HepG2 (cell line): ENCODE results near the gene GIMAP7. TPM values are rescaled to one million over a fixed set of nuclear protein-coding genes. Genes with fewer than 3 reads are reported as not detected.

Experiments used
- ATAC-seq: fragments of 200-7000 bp; cut with Tn5 transposase; 3 replicates; pipeline ENCODE4 v1.9.1; 2020; ENCODE audit warnings: mild to moderate bottlenecking, moderate library complexity
- BruUV-seq: library from RNA; stranded (reverse); fragments of 400-500 nt; replicated peaks from 2 replicates; lab custom pipeline; 2021; lab: Mats Ljungman, UMichigan
- CTCF ChIA-PET: fragments of 300-600 bp; formaldehyde crosslinking; extraction: SDS; loops from one replicate; lab custom pipeline; 2021; ENCODE audit warnings: low total read pairs, inconsistent platforms, low intra/inter-chr PET ratio; lab: Yijun Ruan, JAX
- POLR2A ChIA-PET: fragments of 350-600 bp; sonication (Branson Sonifier 250); formaldehyde crosslinking; loops from one replicate; lab custom pipeline; 2020; ENCODE audit warnings: antibody characterized with exemption, inconsistent platforms; lab: Yijun Ruan, JAX
- DNase-seq: peaks from one replicate; pipeline ENCODE4 v3.0.0-alpha.2; 2015; ENCODE audit warnings: low spot score
- FAIRE-seq: peaks from 3 replicates; lab custom pipeline; 2011; peaks lifted over from hg19 to GRCh38; lab: Jason Lieb, UNC
- H2AFZ ChIP-seq: one replicate; pipeline ENCODE4 v1.6.1; 2011; ENCODE audit warnings: low read length, inconsistent platforms
- H3K27ac ChIP-seq: fragments of 300-600 bp; 3 replicates; pipeline ENCODE4 v1.8.0; 2011; ENCODE audit warnings: mixed run types, mild to moderate bottlenecking, mixed read lengths, low read length, inconsistent platforms; ENCODE audit not compliant: insufficient read depth; ENCODE audit errors: extremely low read length
- H3K27me3 ChIP-seq, 2 experiments: fragments of 200-600 bp in 1 of 2; 2 replicates in 1 of 2; 3 replicates in 1 of 2; pipeline versions ENCODE4 v1.6.0 to v1.8.0; 2011; ENCODE audit warnings: low read length in 2 of 2, mild to moderate bottlenecking in 2 of 2, moderate library complexity in 2 of 2, inconsistent platforms in 1 of 2; ENCODE audit not compliant: insufficient read depth in 2 of 2, control insufficient read depth in 1 of 2
- H3K36me3 ChIP-seq, 2 experiments: fragments of 200-600 bp in 1 of 2; replicated peaks in 1 of 2; 2 replicates in 1 of 2; 3 replicates in 1 of 2; pipeline versions ENCODE4 v1.5.1 to v1.8.0; 2011; ENCODE audit warnings: low read length in 2 of 2, inconsistent platforms in 1 of 2; ENCODE audit not compliant: insufficient read depth in 2 of 2, control insufficient read depth in 1 of 2
- H3K4me1 ChIP-seq: 2 replicates; pipeline ENCODE4 v1.5.1; 2012; ENCODE audit warnings: low read length, inconsistent platforms; ENCODE audit not compliant: insufficient read depth
- H3K4me2 ChIP-seq: 2 replicates; pipeline ENCODE4 v1.6.0; 2011; ENCODE audit warnings: low read depth, low read length, inconsistent platforms
- H3K4me3 ChIP-seq, 3 experiments: fragments of 200-600 bp in 1 of 3; sonication (generic), shearing (Covaris generic) in 1 of 3; replicated peaks in 1 of 3; 2 replicates each; pipeline ENCODE4 v1.5.1; 2011 to 2016; ENCODE audit warnings: low read length in 3 of 3, inconsistent platforms in 2 of 3, low read depth in 2 of 3, mild to moderate bottlenecking in 2 of 3, control low read depth in 1 of 3, mixed read lengths in 1 of 3; ENCODE audit not compliant: insufficient read depth in 1 of 3
- H3K79me2 ChIP-seq: one replicate; pipeline ENCODE4 v1.6.1; 2011; ENCODE audit warnings: low read length, inconsistent platforms; ENCODE audit not compliant: insufficient read depth
- H3K9ac ChIP-seq: 2 replicates; pipeline ENCODE4 v1.6.0; 2011; ENCODE audit warnings: mild to moderate bottlenecking, low read depth, low read length, inconsistent platforms; ENCODE audit not compliant: insufficient read depth
- H3K9me3 ChIP-seq: 2 replicates; pipeline ENCODE4 v1.5.1; 2012; ENCODE audit warnings: mild to moderate bottlenecking, low read length
- H4K20me1 ChIP-seq: 2 replicates; pipeline ENCODE4 v1.6.0; 2011; ENCODE audit warnings: inconsistent platforms, mild to moderate bottlenecking, low read length, moderate library complexity; ENCODE audit not compliant: insufficient read depth
- NBN ChIP-seq: fragments of 450-650 bp; conservative IDR thresholded peaks from 2 replicates; pipeline ENCODE4 v1.6.1; 2017
- NFYC ChIP-seq: IDR thresholded peaks from 2 replicates; pipeline ENCODE4 v1.6.1; 2016; ENCODE audit warnings: missing genetic modification reagents, missing compliant biosample characterization
- NR2F6 ChIP-seq, 2 experiments: IDR thresholded peaks; 2 replicates each; pipeline ENCODE4 v1.6.1; 2016; ENCODE audit warnings: antibody characterized with exemption in 1 of 2, mild to moderate bottlenecking in 1 of 2
- PCBP2 ChIP-seq: fragments of 200-400 bp; formaldehyde crosslinking; optimal IDR thresholded peaks from 2 replicates; pipeline ENCODE3; 2018; ENCODE audit warnings: low read length, low read depth; ENCODE audit not compliant: poor library complexity, severe bottlenecking
- SP140L ChIP-seq: sonication (generic); formaldehyde crosslinking; IDR thresholded peaks from 2 replicates; pipeline ENCODE4 v1.4.0; 2020; ENCODE audit warnings: missing genetic modification reagents, borderline replicate concordance
- TCF12 ChIP-seq, 2 experiments: fragments of 450-650 bp in 1 of 2; sonication (generic) in 1 of 2; formaldehyde crosslinking in 1 of 2; IDR thresholded peaks; 2 replicates each; pipeline versions ENCODE4 v1.6.1 to v1.8.0; 2017 to 2022; ENCODE audit warnings: antibody characterized with exemption in 1 of 2, mild to moderate bottlenecking in 1 of 2, missing genetic modification reagents in 1 of 2, moderate library complexity in 1 of 2
- ZBTB42 ChIP-seq: sonication (generic); formaldehyde crosslinking; IDR thresholded peaks from 2 replicates; pipeline ENCODE4 v1.5.0; 2020; ENCODE audit warnings: mild to moderate bottlenecking, missing genetic modification reagents
- ZKSCAN1 ChIP-seq: fragments of 150-350 bp; IDR thresholded peaks from 2 replicates; pipeline ENCODE4 v1.6.1; 2014; ENCODE audit warnings: low read length
- ZKSCAN5 ChIP-seq: sonication (generic); formaldehyde crosslinking; IDR thresholded peaks from 2 replicates; pipeline ENCODE4 v1.5.1; 2020; ENCODE audit warnings: mild to moderate bottlenecking, missing genetic modification reagents
- ZNF44 ChIP-seq: sonication (generic); formaldehyde crosslinking; IDR thresholded peaks from 2 replicates; pipeline ENCODE4 v1.5.1; 2020; ENCODE audit warnings: mild to moderate bottlenecking, missing genetic modification reagents
- ZNF768 ChIP-seq: sonication (generic); formaldehyde crosslinking; IDR thresholded peaks from 2 replicates; pipeline ENCODE4 v1.4.0; 2020; ENCODE audit warnings: missing genetic modification reagents
- WGBS: methylation state at CpG from one replicate; pipeline ENCODE4 v1.1.6; 2017; ENCODE audit warnings: low lambda C conversion rate; 5-methylcytosine and 5-hydroxymethylcytosine counted together
- in situ Hi-C: cut with HindIII; loops from 2 replicates; pipeline ENCODE4 v1.10.0; 2017; ENCODE audit warnings: low pct_unique_long_range_greater_than_20kb; ENCODE audit not compliant: extremely low pct_ligation_motif_present
- intact Hi-C: fragments of 100-400 bp; cut with micrococcal nuclease; formaldehyde crosslinking; loops from one replicate; pipeline ENCODE4 v1.10.0; 2022; ENCODE audit not compliant: unreplicated experiment
- polyA plus RNA-seq, 8 experiments: library from polyadenylated mRNA; depleted of rRNA in 3 of 8; stranded (reverse) in 7 of 8; unstranded in 1 of 8; fragments of >200 nt; fragmentation: Illumina TruSeq in 4 of 8; extraction: Trizol in 4 of 8; gene quantifications; 2 replicates each; pipeline versions ENCODE4 v1.2.1 to v1.2.3, GENCODE V29; 2011 to 2016; ENCODE audit warnings: low read depth in 4 of 8, missing spikeins in 1 of 8, mixed read lengths in 1 of 8; ENCODE audit not compliant: insufficient read depth in 1 of 8
- total RNA-seq, 5 experiments: library from RNA; depleted of rRNA; stranded (reverse); fragments of >200 nt; fragmentation: Illumina TruSeq; extraction: Trizol; gene quantifications; 2 replicates each; pipeline ENCODE4 v1.2.3, GENCODE V29; 2016; ENCODE audit warnings: low read depth in 1 of 5
- TF ChIP-seq, protein P1 (sequence below): IDR thresholded peaks from 2 replicates; pipeline ENCODE4 v1.6.1; 2016; ENCODE audit warnings: mild to moderate bottlenecking, missing biosample characterization, missing genetic modification reagents
- TF ChIP-seq, protein P2 (sequence below): sonication (generic); formaldehyde crosslinking; IDR thresholded peaks from 2 replicates; pipeline ENCODE4 v1.5.1; 2020; ENCODE audit warnings: missing genetic modification reagents, mild to moderate bottlenecking, borderline replicate concordance

Gene GIMAP7
- total and polyA plus RNA-seq, 2 of the 13 experiments (the other 11 are each of a cell fraction or from before 2014, with no cell fraction given), result not detected

DNA sequence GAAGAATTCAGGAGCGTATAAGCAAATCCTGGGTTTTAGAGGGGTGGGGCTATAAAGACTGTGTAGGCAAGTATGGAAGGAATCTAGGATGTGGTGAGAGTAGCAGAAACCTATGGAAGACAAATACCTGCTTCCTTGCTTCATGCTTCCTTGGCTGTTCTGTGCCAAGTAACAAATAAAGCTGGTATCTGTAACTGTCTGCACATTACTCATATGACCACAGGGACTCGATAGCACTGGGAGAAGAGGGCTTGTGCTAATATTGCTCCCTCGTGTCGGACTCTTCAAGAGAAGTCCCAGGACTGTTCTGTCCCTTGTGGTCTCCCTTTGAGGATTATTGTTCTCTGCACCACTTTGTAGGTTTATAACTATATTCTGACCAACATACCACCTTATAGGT is 11.5 kb upstream of the GIMAP7 start:
- H3K27me3 ChIP-seq, result 0 out of 5 replicates have a peak, but pooled peaks cover 0 to 5% of the 10 kb centered on the region in 2 experiments
- TF ChIP-seq PCBP2 (no peak), ZNF44 (CRISPR knock-in tag) (no peak), ZKSCAN5 (CRISPR knock-in tag) (no peak), ZBTB42 (CRISPR knock-in tag) (no peak), NBN (no peak), SP140L (CRISPR knock-in tag) (no peak), TCF12 (IDR thresholded peaks at IDR 0.05) (no peak), TCF12 (CRISPR knock-in tag; IDR thresholded peaks at IDR 0.05) (no peak), NR2F6 (IDR thresholded peaks at IDR 0.05) (no peak), NR2F6 (CRISPR knock-in tag; IDR thresholded peaks at IDR 0.05) (no peak), ZKSCAN1 (no peak), ZNF768 (CRISPR knock-in tag) (no peak), NFYC (CRISPR knock-in tag) (no peak)
- TF ChIP-seq, protein P1, sequence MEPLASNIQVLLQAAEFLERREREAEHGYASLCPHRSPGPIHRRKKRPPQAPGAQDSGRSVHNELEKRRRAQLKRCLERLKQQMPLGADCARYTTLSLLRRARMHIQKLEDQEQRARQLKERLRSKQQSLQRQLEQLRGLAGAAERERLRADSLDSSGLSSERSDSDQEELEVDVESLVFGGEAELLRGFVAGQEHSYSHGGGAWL (CRISPR knock-in tag), result no peak
- TF ChIP-seq, protein P2, sequence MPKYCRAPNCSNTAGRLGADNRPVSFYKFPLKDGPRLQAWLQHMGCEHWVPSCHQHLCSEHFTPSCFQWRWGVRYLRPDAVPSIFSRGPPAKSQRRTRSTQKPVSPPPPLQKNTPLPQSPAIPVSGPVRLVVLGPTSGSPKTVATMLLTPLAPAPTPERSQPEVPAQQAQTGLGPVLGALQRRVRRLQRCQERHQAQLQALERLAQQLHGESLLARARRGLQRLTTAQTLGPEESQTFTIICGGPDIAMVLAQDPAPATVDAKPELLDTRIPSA (CRISPR knock-in tag), result no peak
- TF ChIP-seq, all 625 proteins: peak for 0
- no TSS peak for BruUV-seq
- H3K79me2 ChIP-seq, result no peaks in the 10 kb centered on the region
- H3K4me1 ChIP-seq, result no peaks in the 10 kb centered on the region
- H3K4me3 ChIP-seq, result no peak overlapping the region
- no peak overlapping the region for H3K9ac ChIP-seq
- no peak for ATAC-seq
- no peak overlapping the region for H3K27ac ChIP-seq
- no peak overlapping the region for H3K4me2 ChIP-seq
- intact Hi-C loops (no loop called here), in situ Hi-C loops (no loop called here)
- H4K20me1 ChIP-seq, result no peaks in the 10 kb centered on the region
- no peaks in the 10 kb centered on the region for H3K9me3 ChIP-seq
- H3K36me3 ChIP-seq, result no peaks in the 10 kb centered on the region
- 3% methylated on average over 4 of the region's 4 CpGs for WGBS
- H2AFZ ChIP-seq, result no peak overlapping the region
- FAIRE-seq, result no peak
- POLR2A ChIA-PET, result no interaction called here
- CTCF ChIA-PET, result no interaction called here
- DNase-seq, result no peak
